ENCODE data around the gene DLGAP4. TPM values are rescaled to one million over a fixed set of nuclear protein-coding genes. Genes with fewer than 3 reads are reported as not detected.

DLGAP4 gene
- total RNA-seq, 2 experiments from 2014 or later = 19.9 to 23.6 TPM

DNA sequence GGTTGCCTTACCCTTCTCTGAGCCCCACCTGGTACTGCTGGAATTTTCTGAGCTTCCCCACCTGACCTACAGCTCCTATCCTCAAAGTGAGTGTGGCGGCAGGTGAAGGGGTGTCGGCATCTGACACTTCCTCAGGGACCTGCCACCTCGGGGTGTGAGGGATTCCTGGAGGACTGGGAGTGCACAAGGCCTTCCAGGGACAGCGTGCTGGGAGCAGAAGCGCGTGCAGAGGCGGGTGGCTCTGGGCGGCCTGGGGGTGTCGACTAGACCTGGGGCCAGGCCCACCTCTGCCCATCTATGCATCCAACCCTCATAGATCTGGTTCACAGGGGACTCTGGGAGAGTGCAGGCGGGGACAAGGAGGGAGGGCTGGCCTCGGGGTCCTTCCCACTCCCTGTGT, 7.8 kb downstream of the DLGAP4 start:
- H3K4me1 Mint-ChIP-seq (ENCODE audit: low read depth) = no peaks in the 10 kb centered on the region

DNA sequence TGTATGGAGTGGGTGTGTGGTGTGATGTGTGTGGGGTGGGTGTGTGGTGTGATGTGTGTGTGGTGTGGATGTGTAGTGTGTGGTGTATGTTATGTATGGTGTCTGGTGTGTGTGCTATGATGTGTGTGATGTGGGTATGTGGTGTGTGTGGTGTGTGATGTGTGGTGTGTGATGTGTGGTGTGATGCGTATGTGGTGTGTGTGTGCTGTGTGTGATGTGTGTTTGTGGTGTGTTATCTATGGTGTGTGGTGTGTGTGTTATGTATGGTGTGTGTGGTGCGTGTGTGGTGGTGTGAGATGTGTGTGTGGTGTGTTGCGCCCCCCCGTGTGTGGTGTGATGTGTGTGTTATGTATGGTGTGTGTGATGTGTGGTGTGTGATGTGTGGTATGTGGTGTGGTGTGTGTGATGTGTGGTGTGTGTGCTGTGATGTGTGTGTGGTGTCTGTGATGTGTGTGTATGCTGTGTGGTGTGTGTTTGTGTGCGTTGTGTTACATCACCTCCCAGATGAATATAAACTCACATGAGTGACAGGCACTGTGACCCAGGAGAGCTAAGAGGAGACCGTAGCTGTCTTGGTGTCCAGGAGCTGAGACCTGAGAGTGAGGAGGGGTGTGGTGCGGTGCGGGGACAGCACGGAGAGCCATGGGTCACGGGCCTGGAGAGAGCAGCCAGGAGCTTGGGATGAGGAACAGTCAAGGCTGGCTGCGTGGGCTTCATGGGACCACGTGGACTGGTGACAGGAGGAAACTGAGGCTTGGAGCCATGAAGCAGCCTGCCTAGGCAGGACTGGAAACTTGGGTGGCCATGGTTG, 8.8 kb downstream of the DLGAP4 start:
- peak; percentile 46 for ATAC-seq
- Mint-ChIP-seq H3K27me3 (ENCODE audit: low read depth) (no peaks in the 10 kb centered on the region), H3K9me3 (ENCODE audit: insufficient read depth) (no peaks in the 10 kb centered on the region), H3K4me3 (no peak overlapping the region), H3K36me3 (ENCODE audit: low read depth) (no peaks in the 10 kb centered on the region), H3K4me1 (ENCODE audit: low read depth) (no peaks in the 10 kb centered on the region), H3K27ac (no peak overlapping the region)
- no peak for DNase-seq
- CTCF ChIA-PET = no interaction called here
- POLR2A ChIA-PET = no interaction called here

More for the DNA sequence above, 7.8 kb downstream of the DLGAP4 start:
- DNase-seq (no peak), ATAC-seq (no peak)
- H3K4me3 Mint-ChIP-seq = no peak overlapping the region
- H3K36me3 Mint-ChIP-seq (ENCODE audit: low read depth) = no peaks in the 10 kb centered on the region
- H3K9me3 Mint-ChIP-seq (ENCODE audit: insufficient read depth) = no peaks in the 10 kb centered on the region
- ChIA-PET POLR2A (no interaction called here), CTCF (no interaction called here)
- H3K27me3 Mint-ChIP-seq (ENCODE audit: low read depth) = peaks cover 4% of the 10 kb centered on the region
- no peak overlapping the region for H3K27ac Mint-ChIP-seq

DNA sequence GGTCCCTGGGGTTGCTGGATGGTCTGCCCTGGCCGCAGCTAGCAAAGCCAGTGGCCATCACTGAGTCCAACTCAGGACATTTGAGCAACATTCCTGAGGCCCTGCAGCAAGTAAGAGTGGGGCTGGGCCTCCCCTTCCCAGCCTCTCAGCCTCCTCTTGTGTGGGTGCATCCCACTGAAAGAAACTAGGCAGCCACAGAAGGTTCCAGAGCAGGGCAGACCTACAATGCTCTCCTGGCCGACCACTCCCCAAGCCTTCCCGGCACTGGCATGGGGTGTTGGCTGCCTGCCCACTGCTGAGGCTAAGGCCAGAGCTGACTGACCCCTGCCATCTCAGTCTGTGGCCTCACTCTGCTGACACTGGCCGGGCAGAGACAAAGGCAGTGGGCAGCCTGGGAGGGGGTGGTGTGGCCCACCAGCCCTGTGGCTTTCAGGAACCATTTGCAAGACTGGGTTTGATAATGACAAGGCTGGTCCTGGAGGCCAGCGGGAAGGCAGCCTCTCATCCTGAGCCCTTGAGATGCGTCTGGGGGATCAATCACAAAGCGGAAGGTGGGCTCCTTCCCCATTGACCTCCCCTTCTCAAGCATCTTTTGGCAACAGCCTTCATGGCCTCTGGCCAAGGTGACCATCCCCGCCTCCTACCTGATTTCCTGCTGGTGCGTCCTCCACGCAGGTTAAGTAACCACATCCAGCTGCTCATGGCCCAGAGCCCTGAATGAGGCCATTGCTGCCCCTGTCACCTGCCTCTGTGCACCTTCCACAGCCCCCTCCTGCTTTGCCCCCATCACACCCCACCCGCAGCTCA, 9.6 kb downstream of the DLGAP4 start:
- Mint-ChIP-seq H3K27me3 (ENCODE audit: low read depth) (no peaks in the 10 kb centered on the region), H3K27ac (no peak overlapping the region), H3K9me3 (ENCODE audit: insufficient read depth) (no peaks in the 10 kb centered on the region), H3K4me1 (ENCODE audit: low read depth) (no peaks in the 10 kb centered on the region), H3K36me3 (ENCODE audit: low read depth) (no peaks in the 10 kb centered on the region), H3K4me3 (no peak overlapping the region)
- DNase-seq = no peak
- ChIA-PET POLR2A (no interaction called here), CTCF (interaction anchor here (0.8 kb wide), 1 partner anchor 38 kb away, joined by 3 read pairs; no protein-coding TSS in a partner anchor)
- ATAC-seq = peak; percentile 12

DNA sequence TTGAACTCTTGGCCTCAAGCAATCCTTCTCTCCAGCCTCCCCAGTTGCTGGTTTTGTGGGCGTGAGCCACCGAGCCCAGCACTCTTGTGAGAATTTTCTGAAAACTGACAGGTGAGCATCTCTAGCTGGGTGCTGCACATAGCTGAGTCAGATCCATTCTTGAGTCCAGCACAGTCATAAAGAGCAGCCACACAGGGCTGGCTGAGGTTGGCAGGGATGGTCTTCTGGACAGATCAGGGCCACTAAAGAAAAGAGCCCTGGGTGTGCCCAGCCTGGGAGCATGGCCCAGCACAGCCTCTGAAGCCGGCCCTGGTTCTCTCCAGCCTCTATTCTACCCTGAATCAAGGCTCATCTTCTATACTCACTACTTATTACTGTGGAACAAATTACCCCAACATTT, 11.5 kb downstream of the DLGAP4 start:
- Mint-ChIP-seq H3K9me3 (ENCODE audit: insufficient read depth) (no peaks in the 10 kb centered on the region), H3K27me3 (ENCODE audit: low read depth) (peaks cover 3% of the 10 kb centered on the region), H3K4me1 (ENCODE audit: low read depth) (no peaks in the 10 kb centered on the region), H3K27ac (no peak overlapping the region), H3K4me3 (no peak overlapping the region), H3K36me3 (ENCODE audit: low read depth) (no peaks in the 10 kb centered on the region)
- no peak for ATAC-seq
- ChIA-PET CTCF (interaction anchor here (0.6 kb wide), 1 partner anchor 366 kb away, joined by 3 read pairs; no protein-coding TSS in a partner anchor), POLR2A (no interaction called here)
- DNase-seq = no peak

DNA sequence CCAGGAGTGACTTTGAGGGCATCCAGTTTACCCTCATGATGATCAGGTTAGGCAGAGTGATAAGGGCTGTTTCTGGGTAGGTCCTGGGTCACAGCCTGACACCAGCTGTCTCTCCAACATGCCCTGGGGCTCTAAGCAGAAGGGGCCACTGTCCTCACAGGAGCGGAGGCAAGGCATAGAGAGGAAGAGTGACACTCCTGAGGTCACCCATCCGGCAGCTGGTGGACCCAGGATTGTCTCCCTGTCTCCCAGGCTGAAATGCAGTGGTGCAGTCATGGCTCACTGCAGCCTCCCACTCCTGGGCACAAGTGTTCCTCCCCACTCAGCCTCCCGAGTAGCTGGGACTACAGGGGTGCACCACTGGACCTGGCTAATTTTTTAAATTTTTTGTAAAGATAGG, 12.0 kb downstream of the DLGAP4 start:
- Mint-ChIP-seq H3K36me3 (ENCODE audit: low read depth) (no peaks in the 10 kb centered on the region), H3K4me3 (no peak overlapping the region), H3K4me1 (ENCODE audit: low read depth) (no peaks in the 10 kb centered on the region), H3K27me3 (ENCODE audit: low read depth) (peaks cover 4% of the 10 kb centered on the region), H3K9me3 (ENCODE audit: insufficient read depth) (no peaks in the 10 kb centered on the region), H3K27ac (no peak overlapping the region)
- ChIA-PET POLR2A (no interaction called here), CTCF (no interaction called here)
- no peak for DNase-seq
- no peak for ATAC-seq

DNA sequence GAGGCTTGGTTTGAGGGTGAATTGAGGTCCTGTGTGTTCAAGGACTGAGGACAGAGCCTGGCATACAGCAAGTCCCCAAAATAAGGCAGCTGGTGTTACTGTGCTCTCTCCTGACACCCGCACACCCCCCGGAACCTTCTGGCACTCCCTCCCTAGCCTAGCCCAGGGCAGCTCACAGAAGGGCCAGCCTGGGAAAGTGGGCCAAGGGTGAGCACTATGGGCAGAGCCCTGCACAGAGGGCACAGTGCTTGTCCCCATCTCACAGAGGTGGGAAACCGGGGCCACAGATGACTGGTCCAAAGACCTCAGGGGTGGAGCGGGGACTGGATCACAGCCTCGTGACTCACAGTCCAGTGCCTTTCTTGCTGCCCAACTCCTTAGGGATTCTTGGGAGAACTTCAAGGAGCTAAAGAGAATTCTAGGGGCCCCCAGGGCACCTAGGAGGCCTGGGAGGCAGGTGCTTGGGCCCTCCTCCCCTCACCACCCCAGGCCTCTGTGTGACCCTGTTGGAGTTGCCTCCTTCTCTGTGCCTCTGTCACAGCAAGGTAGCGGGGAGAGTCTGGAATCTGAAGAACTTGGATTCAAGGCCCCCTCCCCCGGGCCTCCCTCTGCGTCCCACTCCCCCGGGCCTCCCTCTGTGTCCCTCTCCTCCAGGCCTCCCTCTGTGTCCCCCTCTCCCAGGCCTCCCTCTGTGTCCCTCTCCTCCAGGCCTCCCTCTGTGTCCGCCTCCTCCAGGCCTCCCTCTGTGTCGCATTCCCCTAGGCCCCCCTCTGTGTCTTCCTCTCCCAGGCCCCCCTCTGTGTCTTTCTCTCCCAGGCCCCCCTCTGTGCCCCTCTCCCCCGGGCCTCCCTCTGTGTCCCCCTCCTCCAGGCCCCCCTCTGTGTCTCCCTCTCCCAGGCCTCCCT, 13.5 kb downstream of the DLGAP4 start:
- CTCF ChIA-PET = no interaction called here
- no peaks in the 10 kb centered on the region for H3K9me3 Mint-ChIP-seq (ENCODE audit: insufficient read depth)
- ATAC-seq (no peak), DNase-seq (no peak)
- no peak overlapping the region for H3K27ac Mint-ChIP-seq
- H3K4me3 Mint-ChIP-seq = no peak overlapping the region
- no peaks in the 10 kb centered on the region for H3K4me1 Mint-ChIP-seq (ENCODE audit: low read depth)
- no peaks in the 10 kb centered on the region for H3K36me3 Mint-ChIP-seq (ENCODE audit: low read depth)
- H3K27me3 Mint-ChIP-seq (ENCODE audit: low read depth) = peaks cover 6% of the 10 kb centered on the region
- POLR2A ChIA-PET = no interaction called here

DNA sequence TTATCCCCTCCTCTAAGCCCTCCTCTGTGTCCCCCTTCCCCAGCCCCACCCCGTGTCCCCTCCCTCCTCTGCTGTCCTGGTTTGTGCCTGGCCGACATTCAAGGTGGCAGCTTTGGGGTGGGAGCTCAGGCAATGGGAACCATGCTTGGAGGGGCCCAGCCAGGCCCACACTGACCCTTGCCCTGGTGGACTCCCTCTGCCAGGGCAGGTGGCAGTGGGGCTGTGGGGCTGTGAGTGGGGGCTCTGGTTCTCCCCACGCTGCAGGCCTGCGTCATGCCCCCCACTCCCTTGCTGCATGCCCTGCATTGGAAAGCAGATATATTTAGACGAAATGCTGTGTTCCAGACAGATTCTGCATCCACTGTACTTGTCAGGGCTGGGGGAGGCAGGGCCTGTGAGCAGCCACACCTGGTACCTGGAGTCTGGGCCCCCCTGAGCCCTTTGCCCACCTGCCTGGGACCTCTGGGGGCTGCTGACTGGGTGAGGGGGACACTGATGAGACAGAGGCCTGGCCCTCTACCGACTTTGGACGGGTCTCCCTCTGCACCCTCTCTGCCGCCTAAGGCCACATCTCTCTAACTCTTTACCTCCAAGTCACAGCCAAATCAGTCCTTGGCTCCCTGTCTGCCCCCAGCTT, 14.2 kb downstream of the DLGAP4 start:
- ATAC-seq (no peak), DNase-seq (no peak)
- Mint-ChIP-seq H3K4me1 (ENCODE audit: low read depth) (no peaks in the 10 kb centered on the region), H3K36me3 (ENCODE audit: low read depth) (no peaks in the 10 kb centered on the region), H3K27ac (no peak overlapping the region), H3K27me3 (ENCODE audit: low read depth) (peaks cover 9% of the 10 kb centered on the region), H3K9me3 (ENCODE audit: insufficient read depth) (peaks cover 4% of the 10 kb centered on the region), H3K4me3 (no peak overlapping the region)
- POLR2A ChIA-PET = no interaction called here
- CTCF ChIA-PET = no interaction called here

DNA sequence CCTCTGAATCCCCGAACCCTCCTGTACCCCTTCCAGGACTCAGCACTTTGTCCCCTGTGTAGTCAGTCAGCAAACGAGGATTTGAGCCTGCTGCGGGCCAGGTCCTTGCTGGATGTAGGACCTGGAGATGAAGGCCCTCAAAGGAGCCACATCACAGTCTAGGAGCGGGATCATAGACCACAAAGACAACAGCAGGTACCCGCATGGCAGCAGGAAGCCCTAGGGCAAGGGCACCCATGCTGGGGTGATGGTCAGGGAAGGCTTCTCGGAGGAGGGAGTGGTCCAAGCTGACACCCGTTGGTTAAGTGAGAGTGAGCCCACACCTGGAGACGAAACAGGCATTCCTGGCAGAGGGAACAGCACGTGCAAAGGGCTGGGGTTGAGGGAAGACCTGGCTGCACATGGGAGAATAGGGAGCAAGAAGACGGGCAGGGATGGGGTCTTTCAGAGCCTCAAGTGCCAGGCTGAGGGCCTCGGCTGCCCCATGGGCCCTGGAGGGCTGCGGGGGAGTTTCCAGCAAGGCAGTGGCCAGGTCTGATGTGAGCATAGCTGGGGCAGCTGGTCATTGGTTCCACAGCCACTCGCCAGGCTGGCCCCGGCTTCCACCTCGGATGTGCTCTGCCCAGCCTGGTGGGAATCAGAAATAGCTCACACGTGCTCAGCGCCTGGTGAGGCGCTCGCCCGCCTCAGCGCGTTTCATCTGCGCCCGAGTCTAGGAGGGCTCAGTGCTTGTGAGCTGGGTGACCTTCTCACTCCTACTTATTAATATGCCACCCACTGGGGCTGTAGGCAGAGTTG, 15.0 kb downstream of the DLGAP4 start:
- Mint-ChIP-seq H3K4me3 (no peak overlapping the region), H3K9me3 (ENCODE audit: insufficient read depth) (peaks cover 4% of the 10 kb centered on the region), H3K36me3 (ENCODE audit: low read depth) (no peaks in the 10 kb centered on the region), H3K27me3 (ENCODE audit: low read depth) (peaks cover 9% of the 10 kb centered on the region), H3K4me1 (ENCODE audit: low read depth) (no peaks in the 10 kb centered on the region), H3K27ac (no peak overlapping the region)
- POLR2A ChIA-PET = no interaction called here
- DNase-seq (no peak), ATAC-seq (no peak)
- CTCF ChIA-PET = no interaction called here

DNA sequence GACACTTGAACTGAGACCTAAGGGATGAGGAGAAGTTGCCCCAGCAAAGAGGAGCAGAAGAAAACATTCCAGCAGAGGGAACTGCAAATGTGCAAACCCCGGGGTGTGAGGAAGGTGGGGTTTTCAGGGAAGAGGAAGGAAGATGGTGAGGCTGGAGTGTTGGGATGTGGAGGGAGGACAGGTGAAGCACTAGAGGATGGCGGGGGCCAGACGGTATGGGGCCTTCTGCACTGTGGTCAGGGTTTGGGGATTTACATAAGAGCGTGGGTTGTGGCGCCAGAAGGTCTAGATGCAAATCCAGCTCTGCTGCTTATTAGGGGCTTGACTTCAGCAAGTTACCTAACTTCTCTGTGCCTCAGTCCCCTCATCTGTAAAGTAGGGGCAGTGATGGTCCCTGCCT, 16.0 kb downstream of the DLGAP4 start:
- no peaks in the 10 kb centered on the region for H3K4me1 Mint-ChIP-seq (ENCODE audit: low read depth)
- H3K36me3 Mint-ChIP-seq (ENCODE audit: low read depth) = no peaks in the 10 kb centered on the region
- H3K27me3 Mint-ChIP-seq (ENCODE audit: low read depth) = peaks cover 9% of the 10 kb centered on the region
- ChIA-PET CTCF (no interaction called here), POLR2A (no interaction called here)
- DNase-seq = no peak
- ATAC-seq = no peak
- no peak overlapping the region for H3K27ac Mint-ChIP-seq
- no peak overlapping the region for H3K4me3 Mint-ChIP-seq
- peaks cover 4% of the 10 kb centered on the region for H3K9me3 Mint-ChIP-seq (ENCODE audit: insufficient read depth)

DNA sequence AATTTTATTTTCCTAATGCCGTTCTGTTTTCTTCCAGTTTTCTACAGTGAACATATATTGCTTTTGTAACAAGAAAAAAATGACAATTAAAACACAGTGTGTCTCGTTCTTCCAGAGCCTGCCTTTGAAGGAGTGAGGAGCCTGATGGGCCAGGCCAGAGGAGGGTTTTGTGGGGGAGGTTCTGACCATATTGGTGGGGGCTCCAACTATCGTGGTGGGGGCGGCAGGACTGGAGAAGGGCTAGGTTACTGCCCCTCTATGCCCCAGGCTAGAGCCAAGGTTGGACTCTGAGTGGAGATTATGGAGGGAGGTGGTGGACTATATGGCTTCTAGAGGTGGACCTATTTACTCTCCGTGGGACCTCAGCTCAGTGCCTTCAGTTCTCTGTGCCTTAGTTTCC, 24.0 kb downstream of the DLGAP4 start:
- H3K4me3 Mint-ChIP-seq = no peak overlapping the region
- DNase-seq = no peak
- H3K4me1 Mint-ChIP-seq (ENCODE audit: low read depth) = no peaks in the 10 kb centered on the region
- peaks cover 23% of the 10 kb centered on the region for H3K27me3 Mint-ChIP-seq (ENCODE audit: low read depth)
- POLR2A ChIA-PET = no interaction called here
- no peak for ATAC-seq
- CTCF ChIA-PET = no interaction called here
- no peaks in the 10 kb centered on the region for H3K36me3 Mint-ChIP-seq (ENCODE audit: low read depth)
- H3K9me3 Mint-ChIP-seq (ENCODE audit: insufficient read depth) = peaks cover 2% of the 10 kb centered on the region
- H3K27ac Mint-ChIP-seq = no peak overlapping the region

DNA sequence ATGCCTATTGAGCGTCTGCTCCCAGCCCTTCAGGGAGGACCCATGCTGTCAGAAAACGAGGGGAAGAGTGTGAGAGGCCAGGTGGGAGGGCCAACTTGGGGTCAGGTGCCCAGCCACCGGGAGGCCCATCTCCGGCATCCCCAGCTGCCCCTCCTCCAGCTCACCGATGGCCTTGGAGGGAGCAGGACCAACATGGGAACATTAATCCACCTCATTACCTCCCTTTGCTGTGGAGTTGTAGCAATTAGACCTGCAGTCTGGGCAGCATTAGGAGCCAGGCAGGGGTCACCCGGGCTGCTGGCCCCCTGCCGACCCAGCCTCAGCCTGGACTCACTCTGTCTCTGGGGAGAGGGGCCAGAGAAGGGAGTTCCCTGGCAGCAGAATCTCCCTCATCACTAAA, 25.1 kb downstream of the DLGAP4 start:
- ChIA-PET CTCF (no interaction called here), POLR2A (interaction anchor here (0.6 kb wide), 1 partner anchor 273 kb away, joined by 3 read pairs; no protein-coding TSS in a partner anchor)
- Mint-ChIP-seq H3K27ac (no peak overlapping the region), H3K36me3 (ENCODE audit: low read depth) (no peaks in the 10 kb centered on the region), H3K9me3 (ENCODE audit: insufficient read depth) (no peaks in the 10 kb centered on the region), H3K4me3 (no peak overlapping the region), H3K27me3 (ENCODE audit: low read depth) (peaks cover 29% of the 10 kb centered on the region), H3K4me1 (ENCODE audit: low read depth) (no peaks in the 10 kb centered on the region)
- no peak for DNase-seq
- ATAC-seq = no peak

Data from activated CD8-positive, alpha-beta T cell treated with anti-CD3 and anti-CD28 coated beads, Interleukin-2, amount 10 ng/mL, durations not matched to agents 7 days and 5 days (primary cell).